ENCODE measurements around the gene RARA. TPM values are rescaled to one million over a fixed set of nuclear protein-coding genes. Genes with fewer than 3 reads are reported as not detected.

RARA gene
- total RNA-seq, 4 donors from 2014 or later = 26.2 to 53.5 (median 52.2) TPM

GRCh38 chr17:40348136-40348504, 39.1 kb downstream of the RARA start:
- H3K4me1 ChIP-seq = peaks cover 70 to 100% (median 99%) of the 10 kb centered on the region in 4 donors
- H3K4me3 ChIP-seq = peak overlapping the region; percentile 30 to 97 (median 90)
- H3K27me3 ChIP-seq = no peaks in the 10 kb centered on the region
- H3K9me3 ChIP-seq = no peaks in the 10 kb centered on the region
- intact Hi-C loops (cut with DNase I) = no loop called here
- TF ChIP-seq POLR2A (IDR thresholded peaks at IDR 0.05; ENCODE audit: low read depth) = no peak
- TF ChIP-seq CTCF (IDR thresholded peaks at IDR 0.05) = no peak
- no peak for TF ChIP-seq POLR2AphosphoS5 (IDR thresholded peaks at IDR 0.05)
- 37% methylated on average over 5 of the region's 5 CpGs for whole genome bisulfite sequencing
- DNase-seq (ENCODE audit: extremely low spot score) = no peak
- peaks cover 10 to 50% (median 47%) of the 10 kb centered on the region in 4 donors for H3K36me3 ChIP-seq
- peak overlapping the region; percentile 96 to 98 (median 96) for H3K27ac ChIP-seq (replicated peaks in 1 of 4)

- no peak for TF ChIP-seq POLR2AphosphoS5 (IDR thresholded peaks at IDR 0.05)
- no peak for TF ChIP-seq POLR2A (IDR thresholded peaks at IDR 0.05; ENCODE audit: low read depth)
- TF ChIP-seq EP300 (IDR thresholded peaks at IDR 0.05) = no peak
- TF ChIP-seq CTCF (IDR thresholded peaks at IDR 0.05) = no peak
- Histone ChIP-seq H3K36me3 (peaks cover 10 to 57% (median 54%) of the 10 kb centered on the region in 4 donors), H3K4me1 (peaks cover 70 to 96% (median 93%) of the 10 kb centered on the region in 4 donors), H3K9me3 (no peaks in the 10 kb centered on the region), H3K27me3 (no peaks in the 10 kb centered on the region), H3K4me3 (peak overlapping the region in 3 of 4 donors; percentile 30 to 97 (median 87)), H3K27ac (replicated peaks in 1 of 4) (peak overlapping the region; percentile 96 to 98 (median 96))
- intact Hi-C loops (cut with DNase I) = no loop called here
- DNase-seq (ENCODE audit: extremely low spot score) = no peak
- 40% methylated on average over 11 of the region's 17 CpGs for WGBS
These were observed 39.8 kb downstream of the RARA start for GRCh38 chr17:40348562-40349476.

GRCh38 chr17:40349477-40349894, 40.5 kb downstream of the RARA start:
- Histone ChIP-seq H3K27me3 (no peaks in the 10 kb centered on the region), H3K4me3 (no peak overlapping the region), H3K36me3 (peaks cover 10 to 62% (median 61%) of the 10 kb centered on the region in 4 donors), H3K4me1 (peaks cover 74 to 94% (median 90%) of the 10 kb centered on the region in 4 donors), H3K9me3 (no peaks in the 10 kb centered on the region), H3K27ac (replicated peaks in 1 of 4) (peak overlapping the region; percentile 96 to 98 (median 96))
- intact Hi-C loops (cut with DNase I) = no loop called here
- DNase-seq (ENCODE audit: extremely low spot score) = no peak
- TF ChIP-seq EP300 (IDR thresholded peaks at IDR 0.05) = no peak
- TF ChIP-seq POLR2A (IDR thresholded peaks at IDR 0.05; ENCODE audit: low read depth) = no peak
- no peak for TF ChIP-seq CTCF (IDR thresholded peaks at IDR 0.05)
- TF ChIP-seq POLR2AphosphoS5 (IDR thresholded peaks at IDR 0.05) = peak in 1 of 2 donors; percentile 13
- WGBS = 44% methylated on average over 2 of the region's 10 CpGs

- Histone ChIP-seq H3K4me1 (peaks cover 73 to 94% (median 90%) of the 10 kb centered on the region in 4 donors), H3K36me3 (peaks cover 15 to 66% (median 66%) of the 10 kb centered on the region in 4 donors), H3K27ac (replicated peaks in 1 of 4) (peak overlapping the region; percentile 96 to 98 (median 96)), H3K4me3 (peak overlapping the region in 1 of 4 donors; percentile 8), H3K27me3 (no peaks in the 10 kb centered on the region), H3K9me3 (no peaks in the 10 kb centered on the region)
- 31% methylated on average over 10 of the region's 19 CpGs for WGBS
- TF ChIP-seq EP300 (IDR thresholded peaks at IDR 0.05) (no peak), POLR2AphosphoS5 (IDR thresholded peaks at IDR 0.05) (peak in 1 of 2 donors; percentile 2)
- intact Hi-C loops (cut with DNase I) = no loop called here
- no peak for DNase-seq (ENCODE audit: extremely low spot score)
These were observed 41.1 kb downstream of the RARA start for GRCh38 chr17:40349895-40350688.
